Sigmoid colon (tissue), 7 donors: ENCODE results near the gene VPS13C. TPM values are rescaled to one million over a fixed set of nuclear protein-coding genes. Genes with fewer than 3 reads are reported as not detected.
A peak's percentile ranks its signal among the peaks of the same experiment; 100 is the strongest.

Experiments
- DNase-seq: peaks from one replicate; pipeline ENCODE4 v3.0.0-alpha.2; 2019
- H3K27ac ChIP-seq, 4 donors: fragments of 200-600 bp; sonication (generic); one replicate each; pipeline ENCODE4 v1.5.1; 2016 to 2019; ENCODE audit warnings: mild to moderate bottlenecking in 1 of 4
- H3K27me3 ChIP-seq, 3 donors: fragments of 200-600 bp; sonication (generic); one replicate each; pipeline ENCODE4 v1.5.1; 2019; ENCODE audit warnings: mild to moderate bottlenecking in 1 of 3
- H3K36me3 ChIP-seq, 4 donors: fragments of 200-600 bp; sonication (generic); one replicate each; pipeline ENCODE4 v1.5.1; 2016 to 2019
- H3K4me1 ChIP-seq, 4 donors: fragments of 200-600 bp; sonication (generic); one replicate each; pipeline ENCODE4 v1.5.1; 2017 to 2019
- H3K4me3 ChIP-seq, 4 donors: fragments of 200-600 bp; sonication (generic); one replicate each; pipeline ENCODE4 v1.5.1; 2017 to 2019; ENCODE audit warnings: mild to moderate bottlenecking in 2 of 4, moderate library complexity in 1 of 4
- H3K9me3 ChIP-seq, 4 donors: fragments of 200-600 bp in 3 of 4; sonication (generic) in 3 of 4; one replicate each; pipeline versions ENCODE4 v1.5.1 to v1.6.1; 2013 to 2019
- CTCF ChIP-seq, 4 experiments: fragments of 450-650 bp in 3 of 4; fragments of 200-600 bp in 1 of 4; IDR thresholded peaks; one replicate each; pipeline ENCODE4 v1.5.1; 2016 to 2019; ENCODE audit warnings: antibody characterized with exemption in 4 of 4, mild to moderate bottlenecking in 3 of 4, moderate library complexity in 2 of 4
- EP300 ChIP-seq, 4 donors: sonication (generic); formaldehyde crosslinking; IDR thresholded peaks; one replicate each; pipeline ENCODE4 v1.6.1; 2017; ENCODE audit warnings: antibody characterized with exemption in 4 of 4
- POLR2A ChIP-seq, 2 donors: fragments of 450-650 bp; IDR thresholded peaks; one replicate each; pipeline ENCODE4 v1.6.1; 2016; ENCODE audit warnings: antibody characterized with exemption in 2 of 2, mild to moderate bottlenecking in 2 of 2, moderate library complexity in 2 of 2
- POLR2AphosphoS5 ChIP-seq, 4 donors: sonication (generic); formaldehyde crosslinking; IDR thresholded peaks; one replicate each; pipeline ENCODE4 v1.6.1; 2017; ENCODE audit warnings: antibody characterized with exemption in 4 of 4
- WGBS, 2 donors: extraction: QIAGEN DNeasy Blood & Tissue Kit; methylation state at CpG; one replicate each; pipeline ENCODE4 v1.1.7; 2013; 5-methylcytosine and 5-hydroxymethylcytosine counted together
- intact Hi-C: fragments of 100-400 bp; cut with DNase I; formaldehyde crosslinking; loops from one replicate; pipeline ENCODE4 v1.15.1; 2023
- polyA plus RNA-seq, 3 donors: library from polyadenylated mRNA; stranded (reverse); fragments of 200-250 nt; gene quantifications; one replicate each; pipeline ENCODE4 v1.2.3, GENCODE V29; 2013
- total RNA-seq, 4 donors: library from RNA; depleted of rRNA; stranded (reverse); fragments of >200 nt; gene quantifications; one replicate each; pipeline ENCODE4 v1.1.0, GENCODE V29; 2016
- donor health status: healthy with polysubstance abuse.
- donor health status: Bipolar disorder and iron deficiency.
- donor health status: healthy.

Gene VPS13C
- total and polyA plus RNA-seq, 7 donors: 2.1 to 112 (median 71.5) TPM

GRCh38 chr15:62068810-62069167, 8.5 kb upstream of the VPS13C start:
- peaks cover 3 to 58% (median 28%) of the 10 kb centered on the region in 3 donors for H3K27me3 ChIP-seq
- no peaks in the 10 kb centered on the region for H3K36me3 ChIP-seq
- peak overlapping the region in 3 of 4 donors; percentile 48 to 57 (median 56) for H3K4me3 ChIP-seq
- no peak for TF ChIP-seq EP300 (IDR thresholded peaks at IDR 0.05)
- TF ChIP-seq CTCF (IDR thresholded peaks at IDR 0.05): no peak
- TF ChIP-seq POLR2AphosphoS5 (IDR thresholded peaks at IDR 0.05): no peak
- no peak for TF ChIP-seq POLR2A (IDR thresholded peaks at IDR 0.05)
- peak overlapping the region in 3 of 4 donors; percentile 38 to 49 (median 43) for H3K27ac ChIP-seq
- 45 to 47% methylated on average over 4 of the region's 4 CpGs for WGBS, 2 donors
- intact Hi-C loops: no loop called here
- H3K4me1 ChIP-seq: peaks cover 0 to 27% (median 22%) of the 10 kb centered on the region in 4 donors
- no peak for DNase-seq
- no peaks in the 10 kb centered on the region for H3K9me3 ChIP-seq

- Histone ChIP-seq H3K9me3 (no peaks in the 10 kb centered on the region), H3K27me3 (peaks cover 3 to 58% (median 28%) of the 10 kb centered on the region in 3 donors), H3K36me3 (no peaks in the 10 kb centered on the region), H3K27ac (peak overlapping the region in 3 of 4 donors; percentile 38 to 49 (median 43)), H3K4me1 (peaks cover 0 to 27% (median 22%) of the 10 kb centered on the region in 4 donors), H3K4me3 (peak overlapping the region; percentile 27 to 57 (median 52))
- intact Hi-C loops: no loop called here
- WGBS, 2 donors: 1% methylated on average over 103 of the region's 103 CpGs
- TF ChIP-seq EP300 (IDR thresholded peaks at IDR 0.05) (no peak), POLR2AphosphoS5 (IDR thresholded peaks at IDR 0.05) (no peak), CTCF (IDR thresholded peaks at IDR 0.05) (peak in 1 of 4 experiments; percentile 14), POLR2A (IDR thresholded peaks at IDR 0.05) (no peak)
- peak; percentile 66 for DNase-seq
These were observed 8.0 kb upstream of the VPS13C start for GRCh38 chr15:62068071-62068809.

- peak overlapping the region; percentile 9 to 57 (median 52) for H3K4me3 ChIP-seq
- H3K9me3 ChIP-seq: no peaks in the 10 kb centered on the region
- peak; percentile 67 for DNase-seq
- no peaks in the 10 kb centered on the region for H3K36me3 ChIP-seq
- 2% methylated on average over 62 of the region's 62 CpGs for WGBS, 2 donors
- H3K27me3 ChIP-seq: peaks cover 3 to 58% (median 28%) of the 10 kb centered on the region in 3 donors
- TF ChIP-seq EP300 (IDR thresholded peaks at IDR 0.05): no peak
- TF ChIP-seq POLR2AphosphoS5 (IDR thresholded peaks at IDR 0.05): no peak
- TF ChIP-seq CTCF (IDR thresholded peaks at IDR 0.05): no peak
- TF ChIP-seq POLR2A (IDR thresholded peaks at IDR 0.05): no peak
- intact Hi-C loops: no loop called here
- peaks cover 0 to 27% (median 22%) of the 10 kb centered on the region in 4 donors for H3K4me1 ChIP-seq
- H3K27ac ChIP-seq: peak overlapping the region in 2 of 4 donors; percentile 9 to 25
These were observed 7.3 kb upstream of the VPS13C start for GRCh38 chr15:62067448-62068044.

- peak; percentile 79 for DNase-seq
- peak in 1 of 2 donors; percentile 8 for TF ChIP-seq POLR2A (IDR thresholded peaks at IDR 0.05)
- no peak for TF ChIP-seq POLR2AphosphoS5 (IDR thresholded peaks at IDR 0.05)
- TF ChIP-seq CTCF (IDR thresholded peaks at IDR 0.05): peak in 1 of 4 experiments; percentile 11
- WGBS, 2 donors: 2 to 5% methylated on average over 33 of the region's 33 CpGs
- Histone ChIP-seq H3K4me3 (peak within 1 kb of the TSS; percentile 9 to 57 (median 52)), H3K27me3 (peaks cover 3 to 58% (median 28%) of the 10 kb centered on the region in 3 donors), H3K9me3 (no peaks in the 10 kb centered on the region), H3K36me3 (no peaks in the 10 kb centered on the region), H3K4me1 (peaks cover 0 to 27% (median 22%) of the 10 kb centered on the region in 4 donors), H3K27ac (peak within 1 kb of the TSS in 2 of 4 donors; percentile 9 to 25)
- intact Hi-C loops: no loop called here
These were observed 6.6 kb upstream of the VPS13C start, which contains the start of gene C2CD4A for GRCh38 chr15:62066663-62067447. TSS of gene C2CD4A (plus strand) at chr15:62066977. CDS start at chr15:62067614, 637 bp downstream.
